ENCODE measurements around the gene CNPY2. TPM values are rescaled to one million over a fixed set of nuclear protein-coding genes. Genes with fewer than 3 reads are reported as not detected.
"Not testable (repeated sequence)": the region's sequence is repeated elsewhere in the genome, so short reads cannot be mapped to it uniquely, and the experiment has no call there.

Gene CNPY2
- total RNA-seq, 4 donors from 2014 or later = 33.5 to 83.5 (median 67.3) TPM

GRCh38 chr12:56358836-56359532 is 43.2 kb upstream of the CNPY2 start:
- Histone ChIP-seq H3K9me3 (no peaks in the 10 kb centered on the region), H3K4me3 (peak overlapping the region; percentile 72 to 81), H3K27ac (peak overlapping the region; percentile 85 to 87), H3K27me3 (no peaks in the 10 kb centered on the region), H3K36me3 (no peaks in the 10 kb centered on the region), H3K4me1 (peaks cover 0 to 4% of the 10 kb centered on the region in 2 donors)
- intact Hi-C loops (cut with DNase I; ENCODE audit: low total_unique reads) = no loop called here
- no peak for TF ChIP-seq CTCF (IDR thresholded peaks at IDR 0.05)
- peak in 1 of 2 donors; percentile 20 for TF ChIP-seq POLR2A (IDR thresholded peaks at IDR 0.05)
- no peak for DNase-seq

GRCh38 chr12:56351325-56351724 is 35.5 kb upstream of the CNPY2 start:
- H3K36me3 ChIP-seq = no peaks in the 10 kb centered on the region
- DNase-seq = no peak

GRCh38 chr12:56350662-56351061 is 34.9 kb upstream of the CNPY2 start:
- no peak for DNase-seq
- Histone ChIP-seq H3K4me1 (no peaks in the 10 kb centered on the region), H3K9me3 (no peaks in the 10 kb centered on the region), H3K27ac (no peak overlapping the region), H3K4me3 (no peak overlapping the region), H3K36me3 (no peaks in the 10 kb centered on the region), H3K27me3 (no peaks in the 10 kb centered on the region)
- TF ChIP-seq POLR2A (IDR thresholded peaks at IDR 0.05) (no peak), CTCF (IDR thresholded peaks at IDR 0.05) (no peak)
- intact Hi-C loops (cut with DNase I; ENCODE audit: low total_unique reads) = no loop called here

More at GRCh38 chr12:56351325-56351724, 35.5 kb upstream of the CNPY2 start:
- H3K4me1 ChIP-seq = no peaks in the 10 kb centered on the region
- H3K27me3 ChIP-seq = no peaks in the 10 kb centered on the region
- H3K4me3 ChIP-seq = no peak overlapping the region
- H3K9me3 ChIP-seq = no peaks in the 10 kb centered on the region
- no peak for TF ChIP-seq POLR2A (IDR thresholded peaks at IDR 0.05)
- no peak for TF ChIP-seq CTCF (IDR thresholded peaks at IDR 0.05)
- intact Hi-C loops (cut with DNase I; ENCODE audit: low total_unique reads) = no loop called here
- no peak overlapping the region for H3K27ac ChIP-seq

GRCh38 chr12:56348776-56349175 is 33.0 kb upstream of the CNPY2 start:
- Histone ChIP-seq H3K27ac (no peak overlapping the region), H3K9me3 (no peaks in the 10 kb centered on the region), H3K4me3 (no peak overlapping the region), H3K4me1 (no peaks in the 10 kb centered on the region), H3K27me3 (no peaks in the 10 kb centered on the region), H3K36me3 (no peaks in the 10 kb centered on the region)
- intact Hi-C loops (cut with DNase I; ENCODE audit: low total_unique reads) = no loop called here
- no peak for DNase-seq
- TF ChIP-seq POLR2A (IDR thresholded peaks at IDR 0.05) (no peak), CTCF (IDR thresholded peaks at IDR 0.05) (no peak)

GRCh38 chr12:56347255-56347654 is 31.5 kb upstream of the CNPY2 start:
- intact Hi-C loops (cut with DNase I; ENCODE audit: low total_unique reads); DNase-seq; H3K27ac ChIP-seq; H3K36me3 ChIP-seq; H3K9me3 ChIP-seq; H3K4me3 ChIP-seq; H3K27me3 ChIP-seq; H3K4me1 ChIP-seq: not testable (repeated sequence)
